ENCODE data around the gene LURAP1L.

The LURAP1L gene

DNA sequence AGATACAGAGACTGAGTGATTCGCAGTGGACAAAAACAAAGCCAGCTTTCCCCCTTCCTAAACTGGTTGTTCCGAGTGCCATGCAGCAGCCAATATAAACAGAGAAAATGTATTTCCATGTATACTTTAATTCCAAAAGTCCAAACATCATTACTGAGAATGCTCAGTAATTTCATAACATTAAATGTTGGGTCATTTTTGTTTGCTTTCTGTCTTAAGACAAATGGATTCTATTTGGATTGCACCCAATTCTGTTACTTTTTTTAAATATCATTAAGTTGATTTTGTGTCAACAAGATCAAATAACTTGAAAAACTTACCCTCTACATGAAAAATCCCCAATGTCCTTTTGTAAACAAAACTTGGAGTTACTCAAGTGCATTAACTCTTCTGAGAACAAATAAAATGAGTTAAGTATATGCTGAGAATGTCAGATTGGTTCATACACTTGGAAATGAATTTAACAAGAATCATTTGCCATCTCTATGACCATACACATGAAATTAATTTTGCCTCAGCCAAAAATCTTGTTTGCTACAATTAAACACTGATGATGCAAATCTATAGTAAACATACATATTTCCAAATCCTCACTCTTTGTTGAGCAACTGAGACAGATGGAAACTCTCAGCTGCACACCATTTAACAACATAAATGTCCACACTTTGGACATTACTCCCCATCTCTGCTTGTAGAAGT lies 19.4 kb downstream of the LURAP1L start:
- no peaks in the 10 kb centered on the region for H4K20me1 ChIP-seq (ENCODE audit: insufficient read depth, low read length)
- no peaks in the 10 kb centered on the region for H3K27me3 ChIP-seq (ENCODE audit: low read depth, low read length)
- H3K27ac ChIP-seq (ENCODE audit: low read length): no peak overlapping the region
- no peaks in the 10 kb centered on the region for H3K9me3 ChIP-seq (ENCODE audit: insufficient read depth, low read length)
- H3K9ac ChIP-seq (ENCODE audit: low read length): no peak overlapping the region
- no peak overlapping the region for H2AFZ ChIP-seq (ENCODE audit: low read depth, low read length)
- H3K4me2 ChIP-seq (ENCODE audit: low read length): no peak overlapping the region
- no peaks in the 10 kb centered on the region for H3K4me1 ChIP-seq (ENCODE audit: low read length)
- no peak overlapping the region for H3K4me3 ChIP-seq (ENCODE audit: low read length)
- TF ChIP-seq EZH2phosphoT487 (IDR thresholded peaks at IDR 0.05; ENCODE audit: low read depth): no peak
- TF ChIP-seq, protein P1, sequence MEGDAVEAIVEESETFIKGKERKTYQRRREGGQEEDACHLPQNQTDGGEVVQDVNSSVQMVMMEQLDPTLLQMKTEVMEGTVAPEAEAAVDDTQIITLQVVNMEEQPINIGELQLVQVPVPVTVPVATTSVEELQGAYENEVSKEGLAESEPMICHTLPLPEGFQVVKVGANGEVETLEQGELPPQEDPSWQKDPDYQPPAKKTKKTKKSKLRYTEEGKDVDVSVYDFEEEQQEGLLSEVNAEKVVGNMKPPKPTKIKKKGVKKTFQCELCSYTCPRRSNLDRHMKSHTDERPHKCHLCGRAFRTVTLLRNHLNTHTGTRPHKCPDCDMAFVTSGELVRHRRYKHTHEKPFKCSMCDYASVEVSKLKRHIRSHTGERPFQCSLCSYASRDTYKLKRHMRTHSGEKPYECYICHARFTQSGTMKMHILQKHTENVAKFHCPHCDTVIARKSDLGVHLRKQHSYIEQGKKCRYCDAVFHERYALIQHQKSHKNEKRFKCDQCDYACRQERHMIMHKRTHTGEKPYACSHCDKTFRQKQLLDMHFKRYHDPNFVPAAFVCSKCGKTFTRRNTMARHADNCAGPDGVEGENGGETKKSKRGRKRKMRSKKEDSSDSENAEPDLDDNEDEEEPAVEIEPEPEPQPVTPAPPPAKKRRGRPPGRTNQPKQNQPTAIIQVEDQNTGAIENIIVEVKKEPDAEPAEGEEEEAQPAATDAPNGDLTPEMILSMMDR (IDR thresholded peaks at IDR 0.05; ENCODE audit: low read depth, low read length): no peak
- no peaks in the 10 kb centered on the region for H3K79me2 ChIP-seq (ENCODE audit: low read length)
- no peaks in the 10 kb centered on the region for H3K36me3 ChIP-seq (replicated peaks; ENCODE audit: low read depth, low read length)

DNA sequence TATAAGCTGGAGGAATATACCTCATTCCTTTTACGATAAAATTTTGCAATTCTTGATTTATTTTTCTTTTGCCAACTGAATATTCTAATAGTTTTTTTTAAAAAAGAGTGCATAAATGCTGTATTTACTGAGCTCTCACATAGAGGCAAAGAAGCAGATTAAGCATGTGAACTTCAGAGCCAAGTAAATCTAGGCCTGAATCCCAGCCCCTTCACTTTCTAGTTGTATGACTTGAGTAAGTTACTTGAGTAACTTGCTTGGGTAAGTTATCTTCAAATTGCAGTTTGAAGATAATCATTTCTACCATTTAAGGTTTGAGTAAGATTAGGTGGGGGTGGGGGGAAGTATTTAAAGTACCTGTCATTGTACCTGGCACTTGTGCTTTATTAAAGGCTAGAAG lies 21.8 kb downstream of the LURAP1L start:
- H3K27ac ChIP-seq (ENCODE audit: low read length): no peak overlapping the region
- no peak overlapping the region for H3K9ac ChIP-seq (ENCODE audit: low read length)
- no peak overlapping the region for H3K4me3 ChIP-seq (ENCODE audit: low read length)
- H2AFZ ChIP-seq (ENCODE audit: low read depth, low read length): no peak overlapping the region
- no peaks in the 10 kb centered on the region for H4K20me1 ChIP-seq (ENCODE audit: insufficient read depth, low read length)
- H3K79me2 ChIP-seq (ENCODE audit: low read length): no peaks in the 10 kb centered on the region
- TF ChIP-seq, protein P1 (IDR thresholded peaks at IDR 0.05; ENCODE audit: low read depth, low read length): no peak
- TF ChIP-seq EZH2phosphoT487 (IDR thresholded peaks at IDR 0.05; ENCODE audit: low read depth): no peak
- H3K4me2 ChIP-seq (ENCODE audit: low read length): no peak overlapping the region
- H3K9me3 ChIP-seq (ENCODE audit: insufficient read depth, low read length): no peaks in the 10 kb centered on the region
- H3K27me3 ChIP-seq (ENCODE audit: low read depth, low read length): no peaks in the 10 kb centered on the region
- no peaks in the 10 kb centered on the region for H3K4me1 ChIP-seq (ENCODE audit: low read length)
- no peaks in the 10 kb centered on the region for H3K36me3 ChIP-seq (replicated peaks; ENCODE audit: low read depth, low read length)

DNA sequence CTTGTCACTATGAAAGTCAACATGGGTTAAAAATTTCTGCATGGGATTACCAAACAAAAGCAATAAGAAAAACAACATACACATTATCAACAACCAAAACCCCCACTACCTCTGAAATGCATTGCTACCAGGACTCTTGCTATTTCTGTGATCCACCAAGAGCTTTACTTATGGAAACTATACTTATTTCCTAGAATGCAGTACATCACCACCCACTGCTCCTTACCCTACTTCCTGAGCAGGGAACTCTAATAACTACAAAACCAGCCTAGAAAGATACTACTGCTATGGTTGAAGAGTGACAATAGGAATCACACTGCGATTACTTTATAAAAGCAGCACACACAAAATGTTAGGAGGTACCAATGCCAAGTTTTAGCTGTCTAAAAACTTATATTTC lies 22.2 kb downstream of the LURAP1L start:
- no peaks in the 10 kb centered on the region for H3K36me3 ChIP-seq (replicated peaks; ENCODE audit: low read depth, low read length)
- no peaks in the 10 kb centered on the region for H3K4me1 ChIP-seq (ENCODE audit: low read length)
- H3K27ac ChIP-seq (ENCODE audit: low read length): no peak overlapping the region
- H3K9me3 ChIP-seq (ENCODE audit: insufficient read depth, low read length): no peaks in the 10 kb centered on the region
- no peak overlapping the region for H3K4me2 ChIP-seq (ENCODE audit: low read length)
- H2AFZ ChIP-seq (ENCODE audit: low read depth, low read length): no peak overlapping the region
- TF ChIP-seq, protein P1 (IDR thresholded peaks at IDR 0.05; ENCODE audit: low read depth, low read length): no peak
- TF ChIP-seq EZH2phosphoT487 (IDR thresholded peaks at IDR 0.05; ENCODE audit: low read depth): no peak
- H3K4me3 ChIP-seq (ENCODE audit: low read length): no peak overlapping the region
- no peaks in the 10 kb centered on the region for H3K27me3 ChIP-seq (ENCODE audit: low read depth, low read length)
- no peaks in the 10 kb centered on the region for H3K79me2 ChIP-seq (ENCODE audit: low read length)
- H4K20me1 ChIP-seq (ENCODE audit: insufficient read depth, low read length): no peaks in the 10 kb centered on the region
- no peak overlapping the region for H3K9ac ChIP-seq (ENCODE audit: low read length)

GRCh38 chr9:12798066-12798770 lies 23.4 kb downstream of the LURAP1L start:
- Histone ChIP-seq H3K27ac (ENCODE audit: low read length) (no peak overlapping the region), H3K9me3 (ENCODE audit: insufficient read depth, low read length) (no peaks in the 10 kb centered on the region), H4K20me1 (ENCODE audit: insufficient read depth, low read length) (no peaks in the 10 kb centered on the region), H2AFZ (ENCODE audit: low read depth, low read length) (no peak overlapping the region), H3K4me3 (ENCODE audit: low read length) (no peak overlapping the region), H3K27me3 (ENCODE audit: low read depth, low read length) (no peaks in the 10 kb centered on the region), H3K36me3 (replicated peaks; ENCODE audit: low read depth, low read length) (no peaks in the 10 kb centered on the region), H3K79me2 (ENCODE audit: low read length) (no peaks in the 10 kb centered on the region), H3K9ac (ENCODE audit: low read length) (no peak overlapping the region), H3K4me1 (ENCODE audit: low read length) (no peaks in the 10 kb centered on the region), H3K4me2 (ENCODE audit: low read length) (no peak overlapping the region)
- TF ChIP-seq, protein P1 (IDR thresholded peaks at IDR 0.05; ENCODE audit: low read depth, low read length): no peak
- no peak for TF ChIP-seq EZH2phosphoT487 (IDR thresholded peaks at IDR 0.05; ENCODE audit: low read depth)

Measured in OCI-LY3 (cell line).